GM19467 (cell line): ENCODE measurements around the gene RNF126.

ENCODE experiments used
- ATAC-seq: cut with Tn5 transposase; IDR thresholded peaks from one replicate; pipeline ENCODE4 v1.9.1; 2021; ENCODE audit warnings: mild to moderate bottlenecking, moderate library complexity; ENCODE audit not compliant: unreplicated experiment

RNF126 gene

DNA sequence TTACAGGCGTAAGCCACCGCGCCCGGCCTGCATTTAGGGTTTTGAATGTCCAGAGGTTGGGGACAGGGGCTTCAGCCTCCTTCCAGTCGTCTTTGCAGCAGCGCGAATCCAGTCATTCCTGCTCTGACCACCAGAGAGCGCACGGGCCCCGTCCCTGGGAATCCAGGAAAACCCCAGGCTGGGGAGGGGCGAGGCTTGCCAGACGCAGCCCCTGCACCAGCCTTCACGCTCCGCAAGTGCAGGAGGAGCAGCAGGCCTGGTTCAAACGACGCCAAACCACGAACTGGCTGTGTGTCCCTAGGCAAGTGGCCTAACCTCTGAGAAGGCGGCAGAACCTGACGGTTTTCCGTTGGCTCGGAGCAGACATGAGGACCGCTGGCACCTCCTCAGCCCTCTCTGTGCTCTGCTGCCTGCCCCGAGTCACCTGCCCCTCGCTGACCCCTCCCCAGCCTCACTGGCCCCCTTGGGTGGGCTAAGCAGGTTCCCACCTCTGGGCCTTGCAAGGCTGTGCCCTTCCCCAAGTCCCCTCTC lies 2.0 kb upstream of the RNF126 start:
- ATAC-seq: no peak

DNA sequence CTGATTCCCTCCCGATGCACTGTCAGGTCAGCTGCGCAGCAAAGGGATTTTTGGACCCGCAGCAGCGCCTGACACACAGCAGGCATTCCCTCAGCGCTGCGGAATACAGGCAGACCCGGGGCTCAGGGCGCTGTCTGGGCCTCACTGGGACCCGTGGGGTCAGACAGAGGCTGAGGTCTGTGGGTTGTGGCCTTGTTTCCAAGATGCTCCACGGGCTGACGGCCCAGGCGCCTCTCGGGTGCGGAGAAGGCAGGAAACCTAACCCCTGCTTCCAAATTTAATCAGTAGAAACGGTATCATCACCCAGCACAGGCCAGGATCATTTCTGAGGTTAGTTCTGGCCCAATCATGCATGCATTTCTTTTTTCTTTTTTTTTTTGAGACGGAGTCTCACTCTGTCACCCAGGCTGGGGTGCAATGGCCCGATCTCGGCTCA lies 686 bp upstream of the RNF126 start:
- ATAC-seq: peak; percentile 1

DNA sequence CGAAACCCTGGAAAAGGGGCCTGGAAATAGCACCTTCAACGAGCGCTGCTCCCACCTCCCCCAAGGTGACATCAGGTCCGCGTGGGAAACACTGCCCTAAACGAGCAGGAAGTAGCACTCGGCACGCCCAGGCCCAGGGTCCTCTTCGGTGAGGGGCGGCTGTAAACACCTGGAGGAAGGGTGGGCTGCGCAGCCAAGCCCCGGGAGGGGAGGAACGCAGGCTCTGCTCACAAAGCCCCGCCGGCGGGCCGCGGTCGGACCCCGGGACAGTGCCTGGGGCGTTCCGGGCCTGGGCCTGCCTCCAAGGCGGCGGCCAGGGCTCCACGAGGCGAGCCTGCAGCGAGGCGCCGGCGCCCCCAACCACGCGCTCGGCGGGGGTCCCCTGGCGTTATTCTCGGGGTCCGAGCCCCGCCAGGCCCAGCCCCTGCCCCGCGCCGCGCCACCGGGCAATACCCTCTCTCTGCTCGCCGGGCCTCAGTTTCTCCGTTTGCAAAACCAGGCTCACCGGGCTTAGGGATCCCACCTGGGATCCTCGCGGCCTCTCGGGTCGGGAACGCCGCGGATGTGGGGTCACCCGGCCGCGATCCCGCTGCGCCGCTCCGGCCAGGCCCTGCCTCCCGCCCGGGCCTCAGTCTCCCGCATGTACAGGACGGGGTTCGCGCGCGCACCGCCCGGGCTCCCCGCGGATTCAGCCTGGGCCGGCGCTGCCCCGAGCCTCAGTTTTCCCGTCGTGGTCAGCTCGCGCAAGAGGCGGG lies 630 bp downstream of the RNF126 start:
- ATAC-seq: no peak

DNA sequence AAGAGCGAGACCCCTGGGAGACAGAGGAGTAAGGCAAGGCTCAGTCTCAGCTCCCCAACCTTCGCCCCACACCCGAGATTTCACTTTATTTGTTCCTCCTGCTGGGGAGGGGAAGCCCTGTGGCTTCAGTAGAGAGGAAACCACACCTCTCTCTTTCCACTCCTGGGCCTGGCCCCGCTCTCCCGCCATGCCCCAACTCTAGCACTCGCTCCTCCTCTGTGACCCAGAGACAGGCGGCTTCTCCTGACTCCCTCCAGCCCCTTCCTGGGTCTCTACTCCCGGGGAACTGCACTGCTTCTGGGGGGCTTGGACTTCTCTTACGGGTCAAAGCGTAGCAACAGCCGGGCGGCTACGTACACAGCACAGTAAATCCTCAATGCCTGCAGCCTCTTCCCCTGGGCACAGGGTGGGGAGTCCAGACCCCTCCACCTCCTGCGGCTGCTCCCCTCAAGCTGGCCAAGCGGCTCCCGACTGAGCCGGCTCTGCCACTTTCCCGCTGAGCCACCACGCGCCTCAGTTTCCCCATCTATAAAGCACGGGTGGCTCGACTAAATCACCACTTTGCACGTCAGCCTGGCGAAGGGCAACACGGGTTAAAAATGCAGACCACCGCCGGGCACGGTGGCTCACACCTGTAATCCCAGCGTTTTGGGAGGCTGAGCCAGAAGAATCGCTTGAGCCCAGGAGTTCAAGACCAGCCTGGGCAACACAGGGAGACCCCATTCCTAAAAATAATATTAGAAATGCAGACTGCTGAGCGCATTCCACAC lies 1.4 kb downstream of the RNF126 start:
- no peak for ATAC-seq

DNA sequence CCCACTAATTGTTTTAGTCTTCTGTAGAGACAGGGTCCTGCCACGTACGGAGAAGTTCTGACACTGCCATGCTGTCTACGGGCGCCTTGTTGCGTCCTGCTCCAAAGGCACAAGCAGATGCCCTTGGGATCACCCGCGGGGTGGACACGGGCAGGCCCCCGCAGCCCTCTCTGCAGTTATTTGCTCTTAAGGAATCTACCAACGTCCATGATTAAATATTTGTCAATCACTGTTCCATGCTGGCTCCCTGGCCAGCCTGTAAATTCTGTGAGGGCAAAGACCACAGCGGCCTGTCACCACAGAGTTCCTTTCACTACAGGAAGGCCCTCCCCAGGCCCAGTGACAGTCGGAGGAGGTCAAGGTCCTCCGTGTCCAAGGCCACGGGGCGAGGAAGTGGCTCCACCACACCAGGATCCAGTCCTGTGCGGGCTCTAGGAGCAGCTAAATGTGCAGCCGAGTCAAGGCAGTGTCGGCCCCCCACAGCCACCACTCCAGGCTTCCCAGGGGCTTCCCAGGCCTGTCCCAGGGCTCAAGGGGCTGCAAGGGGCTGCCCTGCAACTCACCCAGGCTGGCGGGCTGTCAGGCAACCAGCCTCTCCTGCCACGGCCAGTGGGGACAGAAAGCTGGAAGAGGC lies 2.1 kb downstream of the RNF126 start:
- ATAC-seq: no peak

DNA sequence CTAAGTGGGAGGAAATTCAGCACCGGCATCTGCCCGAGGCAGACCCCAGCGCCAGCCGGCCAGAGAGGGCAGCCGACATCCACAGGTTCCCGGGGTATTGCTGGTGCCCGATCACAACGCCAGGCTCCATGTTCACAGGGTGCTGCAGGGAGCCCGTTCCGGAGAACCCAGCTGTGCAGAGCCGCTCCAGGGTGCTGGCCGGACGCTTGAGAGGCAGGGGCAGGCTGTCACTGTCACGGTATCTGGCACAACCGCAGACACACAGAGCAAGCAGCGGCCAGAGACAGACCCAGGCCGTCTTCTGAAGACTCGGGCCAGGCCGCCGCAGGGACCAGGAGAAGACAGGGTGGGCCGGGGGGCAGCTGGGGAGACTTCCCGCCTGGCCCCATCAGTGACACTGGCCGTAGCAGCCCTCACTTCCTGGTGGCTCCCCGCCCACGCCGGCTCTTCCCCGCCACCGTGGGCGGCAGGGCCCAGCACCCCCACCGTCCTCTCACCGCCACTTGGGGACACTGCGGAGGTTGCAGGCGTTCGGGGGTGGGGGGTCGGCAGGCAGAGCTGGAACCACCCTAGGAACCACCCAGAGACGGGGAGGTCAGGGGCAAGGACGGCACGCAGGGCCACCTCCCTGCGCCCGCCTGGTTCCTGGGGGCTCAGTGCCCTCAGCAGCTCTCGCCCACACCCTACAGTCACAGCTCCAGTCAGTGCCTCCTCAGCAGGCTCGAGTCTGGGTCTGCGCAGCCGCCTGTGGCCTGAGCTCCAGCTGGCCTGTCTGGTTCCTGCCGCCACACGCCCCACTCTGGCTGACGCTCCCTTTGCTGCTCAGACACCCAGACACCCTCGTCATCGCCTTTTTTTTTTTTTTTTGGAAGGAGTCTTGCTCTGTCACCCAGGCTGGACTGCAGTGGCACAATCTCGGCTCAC lies 3.8 kb downstream of the RNF126 start:
- no peak for ATAC-seq

DNA sequence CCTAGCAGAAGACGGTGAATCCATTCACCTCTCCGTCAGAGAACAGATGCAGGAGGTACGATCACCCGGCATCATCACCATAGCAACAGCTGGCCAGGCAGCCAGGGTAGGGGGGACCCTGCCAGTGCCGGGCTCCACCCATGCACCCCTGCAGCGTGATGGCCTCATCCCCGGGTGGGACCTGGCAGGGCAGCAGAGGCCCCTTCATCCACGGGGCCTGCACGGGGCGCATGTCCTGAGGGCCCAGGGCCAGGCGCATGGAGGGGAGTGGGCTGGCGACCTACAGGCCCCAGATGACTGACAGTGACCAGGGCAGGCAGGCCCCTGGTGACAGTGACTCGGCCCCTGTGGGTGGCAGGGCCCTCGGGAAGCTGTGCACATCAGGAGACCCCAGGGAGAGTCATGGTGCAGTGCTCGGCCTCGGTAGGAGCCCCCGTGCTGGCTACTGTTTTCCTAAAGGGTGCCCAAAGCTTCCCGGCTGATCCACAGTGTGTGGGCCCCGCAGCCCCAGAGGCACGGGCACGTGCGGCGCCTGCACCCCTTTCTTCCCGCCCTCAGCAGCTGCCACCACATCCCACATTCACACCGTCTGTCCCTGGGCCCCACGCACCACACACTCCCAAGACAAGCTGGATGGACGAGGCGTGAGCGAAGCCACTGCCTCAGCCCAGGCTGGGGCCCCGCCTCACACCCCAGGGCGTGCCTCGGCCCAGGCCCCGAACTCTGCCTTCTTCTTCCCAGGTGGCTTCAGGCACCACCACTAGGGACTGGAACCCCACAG lies 4.8 kb downstream of the RNF126 start:
- ATAC-seq: no peak

DNA sequence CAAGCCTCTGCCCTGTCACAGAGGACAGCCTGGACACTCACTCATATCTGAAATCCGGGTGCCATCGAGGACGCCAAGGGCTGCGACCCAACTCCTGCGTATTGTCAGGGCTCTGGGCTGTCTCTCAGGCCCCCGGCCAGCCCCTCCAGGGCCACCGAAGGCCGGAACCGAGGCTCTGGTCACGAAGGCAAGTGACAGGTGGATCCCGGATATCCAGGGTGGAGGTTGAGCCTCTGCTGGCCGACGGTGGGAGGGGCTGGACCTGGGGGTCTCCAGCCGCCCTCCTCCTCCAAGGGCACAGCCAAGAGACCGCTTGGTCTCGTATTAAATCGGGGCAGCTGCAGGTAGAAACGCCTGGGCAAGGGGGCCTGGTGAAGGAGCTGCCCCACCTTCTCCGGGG lies 5.4 kb downstream of the RNF126 start:
- ATAC-seq: no peak

DNA sequence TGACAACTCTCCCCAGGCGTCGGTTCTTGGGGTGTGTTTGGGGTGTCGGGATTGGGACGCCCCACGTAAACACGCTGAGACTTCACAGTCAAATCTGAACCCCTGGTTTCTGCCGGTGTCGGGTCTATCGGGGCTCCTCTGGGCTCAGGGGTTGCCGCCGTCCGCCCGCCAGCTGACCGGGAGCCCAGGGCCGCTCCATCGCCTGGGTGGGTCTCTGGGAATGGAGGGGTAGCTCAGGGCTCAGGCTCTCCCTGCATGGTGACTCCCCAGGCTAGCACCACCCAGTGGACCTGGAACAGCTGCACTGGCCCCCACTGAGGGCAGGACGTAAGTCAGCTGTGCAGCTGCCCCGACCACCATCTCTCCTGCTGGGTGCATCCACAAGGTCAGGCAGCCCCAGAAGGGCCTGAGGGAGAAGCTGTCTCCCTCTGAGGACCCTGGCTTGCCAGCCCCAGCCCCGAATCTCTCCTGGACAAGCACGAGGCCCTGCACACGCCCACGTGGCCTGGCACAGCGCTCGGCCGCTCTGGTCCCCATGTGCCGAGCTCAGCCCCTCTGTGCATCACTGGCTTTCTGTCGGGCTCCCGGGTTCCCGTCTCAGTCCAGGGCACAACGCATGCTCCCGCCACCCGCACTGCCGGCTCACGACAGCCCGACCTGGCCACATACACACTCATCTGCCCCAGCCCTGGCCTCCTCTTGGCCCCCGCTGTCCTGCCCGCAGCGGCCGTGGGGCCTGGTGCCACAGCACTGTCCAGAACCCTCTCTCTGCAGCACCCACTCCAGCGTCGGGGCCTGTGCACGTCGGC lies 6.1 kb downstream of the RNF126 start:
- no peak for ATAC-seq

DNA sequence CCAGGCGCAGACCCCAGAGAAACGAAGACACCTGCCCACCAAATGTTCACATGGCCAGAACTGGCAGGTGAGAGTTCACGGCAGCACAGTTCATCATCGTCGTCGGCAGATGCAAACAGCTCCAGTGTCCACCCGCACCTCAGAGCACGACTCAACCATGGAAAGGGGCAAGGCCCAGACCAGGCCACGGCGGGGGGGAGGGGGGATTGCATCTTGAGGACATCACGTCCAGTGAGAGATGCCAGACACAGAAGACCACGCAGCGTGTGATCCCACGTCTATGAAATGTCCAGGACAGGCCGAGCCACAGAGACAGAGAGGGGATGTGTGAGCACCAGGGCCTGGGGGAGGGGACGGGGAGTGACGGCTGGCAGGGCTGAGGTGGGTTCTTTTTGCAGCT lies 7.3 kb downstream of the RNF126 start:
- no peak for ATAC-seq

DNA sequence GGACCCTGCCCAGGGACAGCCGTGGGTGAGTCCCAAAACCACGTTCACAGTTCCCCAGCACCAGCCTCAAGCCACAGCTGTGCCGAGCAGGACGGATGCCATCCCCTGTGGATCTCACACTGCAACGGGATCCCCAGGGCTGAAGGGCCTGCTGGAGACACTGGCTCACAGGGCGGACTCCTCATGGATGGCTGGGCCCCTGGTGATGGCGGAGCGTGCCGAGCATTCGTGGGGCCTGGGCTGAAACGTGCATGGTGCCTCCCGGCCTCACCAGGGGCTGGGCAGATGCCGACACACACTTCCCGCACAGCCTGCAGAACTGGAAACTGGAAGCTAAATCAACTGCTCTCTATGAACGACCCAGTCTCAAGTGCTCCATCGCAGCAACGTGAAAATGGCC lies 9.6 kb downstream of the RNF126 start:
- ATAC-seq: no peak

DNA sequence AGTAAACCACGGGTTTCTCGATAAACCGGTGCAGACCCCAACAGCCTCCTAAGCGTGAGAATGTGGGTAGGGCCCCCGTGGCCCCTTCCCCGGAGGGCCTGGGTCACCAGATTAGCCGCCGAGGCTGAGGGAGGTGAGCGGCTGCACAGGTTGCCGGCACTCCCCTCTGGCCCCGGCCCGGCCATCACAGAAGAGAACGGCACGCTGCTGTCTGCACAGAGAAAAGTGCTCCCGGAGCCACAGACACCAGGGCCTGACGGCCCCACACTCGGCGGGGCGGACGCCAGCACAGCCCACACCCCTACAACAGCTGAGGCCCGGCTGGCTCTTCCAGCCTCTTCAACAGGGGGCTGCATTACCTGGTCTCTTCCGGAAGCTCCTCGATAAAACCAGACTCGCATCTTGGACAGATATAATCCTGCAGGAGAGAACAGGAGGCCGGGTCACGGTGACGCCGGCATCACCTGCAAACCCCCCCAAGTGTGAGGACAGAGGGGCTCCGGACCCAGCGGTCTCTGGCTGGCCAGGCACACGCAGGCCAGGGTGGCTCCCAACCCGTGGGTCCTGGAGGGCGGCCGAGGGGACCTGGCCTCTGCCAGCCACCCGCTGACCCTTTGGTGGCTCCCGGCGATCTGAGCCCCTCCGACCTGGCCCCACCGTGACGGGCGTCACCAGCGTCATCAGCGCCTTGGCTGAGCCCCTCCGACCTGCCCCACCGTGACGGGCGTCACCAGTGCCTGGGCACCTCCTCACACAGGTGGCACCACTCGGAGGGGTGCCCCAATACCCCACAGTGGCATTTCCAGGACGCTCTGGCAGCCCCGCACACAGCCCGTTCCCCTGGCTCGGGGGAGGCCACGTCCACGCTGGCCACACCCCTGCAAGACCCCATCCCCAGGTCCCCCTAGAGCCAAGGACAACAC lies 10.3 kb downstream of the RNF126 start:
- no peak for ATAC-seq

DNA sequence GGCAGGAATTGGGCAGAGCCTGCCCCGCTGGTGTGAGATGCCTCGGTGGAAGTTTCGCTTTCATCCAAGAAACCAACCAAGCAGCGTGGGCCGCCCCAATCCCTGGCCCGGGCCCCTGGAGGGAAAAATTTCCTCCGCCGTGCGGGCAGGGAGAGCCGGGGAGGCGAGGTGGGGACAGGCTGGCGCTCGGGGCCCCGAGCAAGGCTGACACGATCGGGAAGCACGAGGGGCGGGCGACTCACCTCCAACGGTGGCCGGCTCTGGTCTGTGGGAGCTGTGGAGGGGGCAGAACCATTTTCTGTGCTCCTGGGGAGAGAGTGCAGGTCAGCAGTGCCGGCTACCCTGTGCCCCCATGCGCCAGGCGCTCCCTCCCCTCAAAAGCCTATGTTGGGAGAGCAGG lies 11.0 kb downstream of the RNF126 start:
- ATAC-seq: no peak

DNA sequence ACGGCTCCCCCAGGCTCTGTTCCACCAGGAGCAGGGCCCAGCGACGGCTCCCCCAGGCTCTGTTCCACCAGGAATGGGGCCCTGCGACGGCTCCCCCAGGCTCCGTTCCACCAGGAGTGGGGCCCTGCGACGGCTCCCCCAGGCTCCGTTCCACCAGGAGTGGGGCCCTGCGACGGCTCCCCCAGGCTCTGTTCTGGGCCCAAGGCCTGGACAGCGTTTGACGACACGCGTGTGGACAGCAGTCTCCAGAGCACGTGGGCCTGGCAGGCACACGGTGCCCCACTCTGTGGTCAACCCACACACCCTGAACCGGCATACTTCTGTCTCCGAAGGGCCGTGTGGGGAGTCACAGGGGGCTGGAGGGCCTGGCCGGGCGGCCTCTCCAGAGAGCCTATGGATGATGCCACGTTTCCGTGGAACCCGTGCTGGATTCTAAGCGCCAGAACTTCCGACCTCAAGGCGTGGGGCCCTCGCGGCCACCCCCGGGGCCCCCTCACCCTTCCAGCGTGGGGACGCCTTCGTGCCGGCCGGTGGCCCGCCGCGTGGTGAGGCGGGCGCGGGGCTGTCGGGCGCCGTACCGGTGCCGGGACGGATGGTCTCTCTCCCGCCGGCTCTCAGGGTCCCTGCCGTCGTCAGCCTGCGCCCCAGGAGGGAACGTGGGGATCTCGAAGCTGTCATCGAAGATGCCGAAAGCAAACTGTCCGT lies 11.7 kb downstream of the RNF126 start:
- no peak for ATAC-seq

DNA sequence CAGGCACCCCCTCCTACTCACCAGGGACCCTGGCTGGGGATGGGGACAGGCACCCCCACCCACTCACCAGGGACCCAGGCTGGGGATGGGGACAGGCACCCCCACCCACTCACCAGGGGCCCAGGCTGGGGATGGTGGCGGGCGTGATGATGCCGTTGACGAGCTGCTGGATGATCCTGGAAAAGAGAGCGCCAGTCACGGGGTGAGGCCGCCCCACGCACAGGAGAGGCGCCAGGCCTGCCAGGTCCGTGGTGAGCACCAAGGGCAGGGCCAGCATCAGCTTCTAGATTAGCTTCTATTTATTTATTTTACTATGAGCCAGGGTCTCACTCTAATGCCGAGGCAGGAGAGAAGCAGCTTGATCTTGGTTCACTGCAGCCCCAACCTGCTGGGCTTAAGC lies 12.9 kb downstream of the RNF126 start:
- no peak for ATAC-seq

DNA sequence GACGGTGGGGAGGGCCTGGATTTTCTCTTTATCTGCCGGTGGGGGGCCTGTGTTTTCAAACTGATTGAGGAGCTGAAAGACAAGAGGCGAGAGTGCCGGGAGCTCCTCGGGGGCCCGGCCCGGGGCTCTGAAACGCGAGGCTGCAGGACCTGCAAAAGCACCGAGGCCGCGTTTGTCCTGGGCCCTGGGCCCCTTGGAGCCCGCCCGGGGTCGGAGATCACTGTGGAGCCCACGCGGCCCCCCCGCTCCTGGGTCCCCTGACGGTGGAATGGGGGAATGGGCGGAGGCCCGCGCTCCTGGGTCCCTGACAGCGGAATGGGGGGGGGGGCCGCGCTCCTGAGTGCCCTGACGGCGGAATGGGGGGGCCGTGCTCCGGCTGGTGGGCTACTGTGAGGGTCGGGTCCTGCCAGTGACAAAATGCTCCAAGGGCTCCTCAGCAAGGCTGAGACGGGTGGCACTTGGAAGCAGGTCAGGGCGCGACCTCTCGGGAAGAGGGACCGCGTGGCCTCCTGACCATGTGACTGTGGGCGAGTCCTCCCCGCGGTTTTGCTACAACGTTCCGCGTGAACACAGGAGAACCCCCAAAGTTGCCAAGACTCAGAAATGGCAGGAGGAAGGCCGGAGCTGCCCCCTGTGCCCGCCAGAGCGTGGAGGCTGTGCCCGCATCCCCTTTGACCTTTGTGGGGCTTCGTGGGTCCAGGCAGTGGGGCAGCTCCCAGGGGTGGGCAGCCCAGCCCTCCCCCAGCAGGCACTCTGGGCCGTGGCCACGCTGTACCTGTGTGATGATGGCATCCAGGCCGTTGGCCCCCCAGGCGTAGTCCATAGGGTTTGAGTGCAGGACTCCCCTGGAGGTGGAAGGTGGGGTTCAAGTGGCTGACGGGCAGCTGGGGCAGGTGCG lies 13.9 kb downstream of the RNF126 start:
- no peak for ATAC-seq
